Heart left ventricle (tissue), 13 donors: Measurements from ENCODE around the gene EVA1C.

ENCODE experiments used
- CTCF ChIP-seq, 12 donors: fragments of 200-600 bp; sonication (generic) in 4 of 12; IDR thresholded peaks; one replicate each; pipeline versions ENCODE4 v1.5.0 to v1.8.0; 2018 to 2022; ENCODE audit warnings: antibody characterized with exemption in 12 of 12, mild to moderate bottlenecking in 5 of 12
- POLR2A ChIP-seq, 2 donors: fragments of 450-650 bp; IDR thresholded peaks; one replicate each; pipeline ENCODE4 v1.6.1; 2017; ENCODE audit warnings: antibody characterized with exemption in 2 of 2, mild to moderate bottlenecking in 2 of 2, moderate library complexity in 2 of 2
- donor health status: ischemic (EF 13 %, LVEDD 7.1; RV severe dilation, severe dysfunction).
- donor health status: DM: no; HTN: yes; CAD: no.
- donor health status: DM: no; HTN: no; CAD: no.
- donor health status: ischemic (EF 25% LVEDD 6.9; RV normal size, moderate dysfunction).
- donor health status: ischemic (EF 25% LVEDD 5.7; RV mildly dilated, moderate dysfunction).
- donor health status: ischemic (EF 35%, LVEDD 5.7; RV mildly dilated, moderate dysfunction).
- donor health status: nonischemic (EF 11% LVEDD 7.7; RV severe dilation, severe dysfunction).
- donor health status: DM: yes; HTN: yes; CAD: no.
- donor health status: PGD.
- donor health status: ischemic (EF 29% LVEDD 5.4; RV normal size, mild dysfunction).
- donor health status: nonischemic (EF 23%, LVEDD 6.1; RV moderate dilation, normal function).

- TF ChIP-seq POLR2A (IDR thresholded peaks at IDR 0.05) (no peak), CTCF (IDR thresholded peaks at IDR 0.05) (no peak)
These were observed 94.9 kb downstream of the EVA1C start for GRCh38 chr21:32507342-32507919.
